Right lobe of liver (tissue), 6 donors: Measurements from ENCODE around the gene MCEMP1. TPM values are rescaled to one million over a fixed set of nuclear protein-coding genes. Genes with fewer than 3 reads are reported as not detected.
A peak's percentile ranks its signal among the peaks of the same experiment; 100 is the strongest.

ENCODE experiments used
- ATAC-seq, 4 donors: fragments of 200-7000 bp; cut with Tn5 transposase; one replicate each; pipeline ENCODE4 v1.9.1; 2020; ENCODE audit warnings: mild to moderate bottlenecking in 4 of 4, moderate library complexity in 4 of 4
- DNase-seq, 3 donors: peaks; one replicate each; pipeline ENCODE4 v3.0.0-alpha.2; 2020
- H3K27ac ChIP-seq, 3 donors: fragments of 200-600 bp; one replicate each; pipeline ENCODE4 v1.8.0; 2022
- H3K27me3 ChIP-seq, 2 donors: fragments of 200-600 bp; one replicate each; pipeline ENCODE4 v1.8.0; 2022
- H3K36me3 ChIP-seq, 4 donors: fragments of 200-600 bp; sonication (generic) in 1 of 4; one replicate each; pipeline versions ENCODE4 v1.5.1 to v1.8.0; 2017 to 2022; ENCODE audit warnings: control low read depth in 1 of 4
- H3K4me1 ChIP-seq, 4 donors: fragments of 200-600 bp; sonication (generic) in 1 of 4; one replicate each; pipeline versions ENCODE4 v1.5.1 to v1.8.0; 2017 to 2022; ENCODE audit warnings: control low read depth in 1 of 4
- H3K4me3 ChIP-seq, 3 donors: fragments of 200-600 bp; one replicate each; pipeline ENCODE4 v1.8.0; 2022
- H3K9me3 ChIP-seq, 4 donors: fragments of 200-600 bp; sonication (generic) in 1 of 4; one replicate each; pipeline versions ENCODE4 v1.5.1 to v1.8.0; 2017 to 2022; ENCODE audit warnings: control low read depth in 1 of 4
- POLR2A ChIP-seq: fragments of 450-650 bp; IDR thresholded peaks from one replicate; pipeline ENCODE4 v1.6.1; 2017; ENCODE audit warnings: antibody characterized with exemption, mild to moderate bottlenecking
- WGBS: methylation state at CpG from one replicate; pipeline ENCODE4 v1.1.6; 2018; ENCODE audit warnings: low coverage, low lambda C conversion rate; ENCODE audit not compliant: insufficient coverage; ENCODE audit errors: missing lambda C conversion rate; 5-methylcytosine and 5-hydroxymethylcytosine counted together
- intact Hi-C, 2 donors: fragments of 100-400 bp; cut with DNase I; formaldehyde crosslinking; loops; one replicate each; pipeline versions ENCODE4 v1.11.2 to v1.14.1; 2022
- long read RNA-seq: library from polyadenylated mRNA; unstranded; transcript quantifications from one replicate; pipeline ENCODE4 v2.0.0, GENCODE V29; 2019
- total RNA-seq, 6 experiments: library from RNA; depleted of rRNA in 2 of 6; stranded (reverse); fragments of >200 nt in 2 of 6; fragmentation: NEBNext Ultra II Directional in 3 of 6; extraction: Animal tissue kit (Norgen Biotek cat#: 25700) in 3 of 6; gene quantifications; one replicate each; pipeline versions ENCODE4 v1.1.0 to v1.2.4, GENCODE V29; 2016 to 2023
- TF ChIP-seq, protein P1 (sequence below), 4 donors: fragments of 200-600 bp in 3 of 4; fragments of 450-650 bp in 1 of 4; IDR thresholded peaks; one replicate each; pipeline versions ENCODE4 v1.5.1 to v1.8.0; 2016 to 2022; ENCODE audit warnings: antibody characterized with exemption in 4 of 4, mild to moderate bottlenecking in 2 of 4
- donor health status: DM: no; HTN: yes; CAD: no.
- donor health status: DM: no; HTN: no; CAD: no.
- donor health status: DM: no; HTN: no; CAD: no.
- donor health status: DM: no; HTN: yes; CAD: no.
- donor health status: DM: no; HTN: yes; CAD: no.

Gene MCEMP1, protein sequence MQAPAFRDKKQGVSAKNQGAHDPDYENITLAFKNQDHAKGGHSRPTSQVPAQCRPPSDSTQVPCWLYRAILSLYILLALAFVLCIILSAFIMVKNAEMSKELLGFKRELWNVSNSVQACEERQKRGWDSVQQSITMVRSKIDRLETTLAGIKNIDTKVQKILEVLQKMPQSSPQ
- total RNA-seq: under 1 TPM; 0.11 to 0.86 (median 0.34) TPM
- long read RNA-seq: 0 reads

- H3K4me1 ChIP-seq: peaks cover 0 to 9% (median 4%) of the 10 kb centered on the region in 4 donors
- TF ChIP-seq, protein P1, sequence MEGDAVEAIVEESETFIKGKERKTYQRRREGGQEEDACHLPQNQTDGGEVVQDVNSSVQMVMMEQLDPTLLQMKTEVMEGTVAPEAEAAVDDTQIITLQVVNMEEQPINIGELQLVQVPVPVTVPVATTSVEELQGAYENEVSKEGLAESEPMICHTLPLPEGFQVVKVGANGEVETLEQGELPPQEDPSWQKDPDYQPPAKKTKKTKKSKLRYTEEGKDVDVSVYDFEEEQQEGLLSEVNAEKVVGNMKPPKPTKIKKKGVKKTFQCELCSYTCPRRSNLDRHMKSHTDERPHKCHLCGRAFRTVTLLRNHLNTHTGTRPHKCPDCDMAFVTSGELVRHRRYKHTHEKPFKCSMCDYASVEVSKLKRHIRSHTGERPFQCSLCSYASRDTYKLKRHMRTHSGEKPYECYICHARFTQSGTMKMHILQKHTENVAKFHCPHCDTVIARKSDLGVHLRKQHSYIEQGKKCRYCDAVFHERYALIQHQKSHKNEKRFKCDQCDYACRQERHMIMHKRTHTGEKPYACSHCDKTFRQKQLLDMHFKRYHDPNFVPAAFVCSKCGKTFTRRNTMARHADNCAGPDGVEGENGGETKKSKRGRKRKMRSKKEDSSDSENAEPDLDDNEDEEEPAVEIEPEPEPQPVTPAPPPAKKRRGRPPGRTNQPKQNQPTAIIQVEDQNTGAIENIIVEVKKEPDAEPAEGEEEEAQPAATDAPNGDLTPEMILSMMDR (IDR thresholded peaks at IDR 0.05): no peak
- TF ChIP-seq POLR2A: no peak
- intact Hi-C loops: loop anchor here (5.0 kb wide), 2 partner anchors 105 to 110 kb away; no protein-coding TSS in a partner anchor
- no peaks in the 10 kb centered on the region for H3K36me3 ChIP-seq
- ATAC-seq (no peak), DNase-seq (no peak)
- 20% methylated on average over 10 of the region's 10 CpGs for WGBS
- no peak within 1 kb of the TSS for H3K27ac ChIP-seq
- no peaks in the 10 kb centered on the region for H3K27me3 ChIP-seq
- no peaks in the 10 kb centered on the region for H3K9me3 ChIP-seq
- no peak within 1 kb of the TSS for H3K4me3 ChIP-seq
Observed at GRCh38 chr19:7676854-7677253, at the start of gene MCEMP1. Gene MCEMP1 (plus strand): TSS chr19:7677090. CDS start chr19:7677121, 31 bp downstream.

GRCh38 chr19:7627166-7627565 lies 49.7 kb upstream of the MCEMP1 start:
- intact Hi-C loops: no loop called here
- WGBS: 93% methylated on average over 9 of the region's 24 CpGs

GRCh38 chr19:7628589-7629311 lies 48.1 kb upstream of the MCEMP1 start:
- Histone ChIP-seq H3K9me3 (no peaks in the 10 kb centered on the region), H3K27me3 (no peaks in the 10 kb centered on the region), H3K4me3 (peak overlapping the region; percentile 90 to 100 (median 99)), H3K4me1 (peaks cover 0 to 19% (median 4%) of the 10 kb centered on the region in 4 donors), H3K27ac (peak overlapping the region; percentile 37 to 81 (median 79)), H3K36me3 (peaks cover 0 to 21% (median 6%) of the 10 kb centered on the region in 4 donors)
- WGBS: 1% methylated on average over 12 of the region's 15 CpGs
- intact Hi-C loops: no loop called here
- DNase-seq (no peak), ATAC-seq (no peak)
- no peak for TF ChIP-seq POLR2A
- TF ChIP-seq, protein P1 (IDR thresholded peaks at IDR 0.05): no peak

More at GRCh38 chr19:7627166-7627565, 49.7 kb upstream of the MCEMP1 start:
- Histone ChIP-seq H3K36me3 (peaks cover 0 to 26% (median 11%) of the 10 kb centered on the region in 4 donors), H3K27me3 (no peaks in the 10 kb centered on the region), H3K4me3 (no peak overlapping the region), H3K27ac (no peak overlapping the region), H3K9me3 (no peaks in the 10 kb centered on the region), H3K4me1 (peaks cover 0 to 19% (median 4%) of the 10 kb centered on the region in 4 donors)
- no peak for ATAC-seq
- TF ChIP-seq, protein P1 (IDR thresholded peaks at IDR 0.05): no peak
- TF ChIP-seq POLR2A: no peak
- DNase-seq: no peak

GRCh38 chr19:7629347-7630054 lies 47.4 kb upstream of the MCEMP1 start, which contains the start of the genes PET100 and XAB2:
Gene PET100 (plus strand): TSS chr19:7629793. CDS start chr19:7629834, 41 bp downstream.
Gene XAB2 (minus strand): TSS chr19:7629545. CDS start chr19:7629527, 18 bp downstream.
- DNase-seq (peak; percentile 94 to 97 (median 96)), ATAC-seq (peak; percentile 94 to 98 (median 97))
- peak within 1 kb of the TSS; percentile 47 to 81 (median 79) for H3K27ac ChIP-seq
- 0% methylated on average over 37 of the region's 40 CpGs for WGBS
- peaks cover 0 to 19% (median 4%) of the 10 kb centered on the region in 4 donors for H3K4me1 ChIP-seq
- H3K4me3 ChIP-seq: peak within 1 kb of the TSS; percentile 90 to 100 (median 99)
- no peaks in the 10 kb centered on the region for H3K9me3 ChIP-seq
- no peak for TF ChIP-seq POLR2A
- TF ChIP-seq, protein P1 (IDR thresholded peaks at IDR 0.05): no peak
- peaks cover 0 to 21% (median 6%) of the 10 kb centered on the region in 4 donors for H3K36me3 ChIP-seq
- no peaks in the 10 kb centered on the region for H3K27me3 ChIP-seq
- intact Hi-C loops: no loop called here
